Inferior parietal cortex (tissue), 1 donor: ENCODE results near the gene CPT1B.
A peak's percentile ranks its signal among the peaks of the same experiment; 100 is the strongest.
"Not testable (repeated sequence)": the region's sequence is repeated elsewhere in the genome, so short reads cannot be mapped to it uniquely, and the experiment has no call there.

ENCODE experiments used
- DNase-seq: peaks from one replicate; pipeline ENCODE4 v3.0.0-alpha.2; 2016; ENCODE audit errors: extremely low spot score

CPT1B gene

DNA sequence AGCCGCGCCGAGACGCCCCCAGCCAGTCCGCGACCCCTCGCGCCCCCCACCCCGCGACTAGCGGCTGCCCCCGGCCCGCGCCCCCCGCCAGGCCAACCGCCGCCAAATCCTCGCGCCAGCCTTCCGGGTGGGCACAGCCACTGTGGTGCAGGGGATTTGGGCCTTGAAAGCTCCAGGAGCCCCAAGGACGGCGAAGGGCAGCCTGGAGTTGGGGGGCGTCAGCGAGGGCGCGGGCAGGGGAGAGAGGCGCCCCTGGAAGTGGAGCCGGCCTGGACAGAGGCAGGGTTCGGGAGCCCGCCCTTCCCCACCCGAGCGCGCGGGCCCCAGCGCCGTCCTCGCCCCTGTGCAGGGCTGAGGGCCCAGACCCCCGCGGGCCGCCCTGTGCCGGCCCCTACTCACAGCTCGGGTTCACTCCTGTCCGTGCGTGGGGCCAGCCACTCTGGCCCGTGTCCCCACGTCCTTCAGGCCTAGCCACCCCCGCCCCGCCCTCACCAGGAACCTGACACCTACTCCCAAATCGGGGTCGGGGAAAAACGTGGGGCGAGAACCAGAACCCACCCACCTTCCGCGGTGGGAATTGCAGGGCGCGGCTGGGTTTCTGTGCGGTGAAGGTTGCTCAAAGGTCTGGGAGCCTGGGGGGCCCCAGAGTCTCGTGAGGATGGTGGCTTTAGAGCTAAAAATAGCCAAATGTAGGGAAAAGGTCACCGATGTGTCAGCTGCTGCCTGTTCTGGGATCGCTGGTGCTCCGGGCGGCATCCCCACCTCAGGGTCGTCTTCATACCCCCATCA lies at the start of gene CPT1B:
TSS of gene CPT1B (minus strand) at position 441 of the 789 bp plus-strand sequence. CDS start 512 bp downstream, outside the sequence.
- DNase-seq: no peak

DNA sequence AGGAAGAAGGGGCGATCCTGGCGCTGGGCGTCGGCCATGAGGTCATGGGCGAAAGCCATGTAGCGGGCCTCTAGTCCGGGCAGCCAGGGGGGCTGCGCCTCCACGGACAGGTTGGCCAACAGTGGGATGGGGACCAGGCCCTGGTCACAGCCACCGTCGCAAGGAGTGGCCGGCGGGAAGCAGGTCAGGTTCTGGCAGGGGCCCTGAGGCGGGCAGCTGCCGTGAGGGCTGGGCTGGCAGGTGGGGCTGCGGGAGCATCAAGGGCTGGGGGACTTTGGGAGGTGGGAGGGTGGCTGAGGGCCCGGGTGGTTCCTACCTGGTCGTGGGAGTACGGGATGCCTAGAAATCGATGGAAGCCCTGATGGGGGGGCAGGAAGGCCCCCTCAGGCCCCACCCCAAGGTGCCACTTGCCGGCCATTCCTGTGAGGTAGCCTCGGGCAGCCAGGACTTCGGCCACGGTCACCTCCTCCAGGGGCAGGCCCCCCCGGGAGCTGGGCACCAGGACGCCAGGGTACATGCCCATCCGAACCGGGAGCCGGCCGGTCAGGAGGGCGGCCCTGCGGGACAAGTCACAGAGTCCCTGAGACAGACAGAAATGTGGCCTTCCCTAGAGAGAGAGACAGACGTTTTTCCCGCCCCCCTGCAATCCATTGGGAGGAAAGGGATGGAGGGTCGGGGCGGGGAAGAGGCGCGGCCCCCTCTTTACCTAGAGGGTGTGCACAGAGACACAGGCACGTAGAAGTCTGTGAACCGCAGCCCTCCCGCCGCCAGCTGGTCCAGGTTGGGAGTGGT lies 48.8 kb upstream of the CPT1B start:
- DNase-seq: no peak

DNA sequence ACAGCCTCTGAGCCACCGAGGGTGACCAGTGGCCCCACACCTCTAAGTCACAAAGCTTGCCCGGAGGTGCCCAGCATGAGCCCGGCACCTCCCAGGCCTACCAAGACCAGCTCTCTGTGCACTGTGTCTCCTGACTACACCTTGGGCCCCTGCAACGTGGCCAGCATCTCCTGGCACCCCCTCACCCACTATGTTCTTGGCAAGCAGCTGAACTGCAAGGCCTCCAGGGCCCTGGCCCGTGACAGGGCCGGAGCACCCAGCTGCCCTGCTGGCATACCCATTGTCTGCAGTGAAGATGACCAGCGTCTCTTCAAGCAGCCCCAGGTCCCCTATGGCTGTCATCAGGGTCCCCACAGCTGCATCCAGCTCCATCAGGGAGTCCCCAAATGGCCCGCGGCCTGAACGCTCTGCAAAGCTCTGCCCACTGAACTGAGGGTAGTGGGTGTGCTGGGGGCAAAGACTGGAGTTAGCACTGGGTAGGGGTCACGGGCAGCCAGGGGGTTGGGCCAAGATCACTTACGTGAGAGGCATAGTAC lies 48.2 kb upstream of the CPT1B start:
- DNase-seq: no peak

DNA sequence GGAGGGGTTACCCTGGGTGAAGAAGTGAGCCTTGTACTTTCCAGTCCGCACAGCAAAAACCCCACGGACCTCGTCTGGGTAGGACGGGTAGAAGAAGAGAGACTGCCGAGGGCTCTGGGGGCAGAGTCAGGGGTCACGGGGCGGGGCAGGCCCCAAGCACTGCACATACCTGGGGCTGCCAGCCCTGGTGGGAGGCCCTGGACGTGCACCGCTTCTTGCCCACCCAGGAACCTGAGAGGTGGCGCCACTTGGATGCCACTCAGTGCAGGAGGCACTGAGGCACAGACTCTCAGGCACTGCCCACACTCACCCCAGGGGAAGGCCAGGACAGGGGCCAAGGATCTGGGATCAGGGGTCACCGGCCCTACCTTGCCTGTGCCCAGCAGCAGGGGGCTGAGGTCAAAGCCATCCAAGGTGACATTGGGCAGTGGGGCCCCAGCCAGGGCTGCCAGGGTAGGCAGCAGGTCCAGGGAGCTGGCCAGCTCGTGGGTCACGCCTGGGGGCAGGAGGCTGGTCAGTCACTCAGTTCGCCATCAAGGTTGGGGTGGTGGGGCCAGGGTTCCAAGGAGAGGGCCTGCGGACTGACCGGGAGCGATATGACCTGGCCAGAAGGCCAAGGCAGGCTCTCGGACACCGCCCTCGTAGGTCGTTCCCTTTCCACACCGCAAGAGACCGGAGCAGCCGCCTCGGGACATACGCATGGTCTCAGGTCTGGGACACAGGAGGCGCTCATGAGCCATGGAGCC lies 47.5 kb upstream of the CPT1B start:
- DNase-seq: no peak

DNA sequence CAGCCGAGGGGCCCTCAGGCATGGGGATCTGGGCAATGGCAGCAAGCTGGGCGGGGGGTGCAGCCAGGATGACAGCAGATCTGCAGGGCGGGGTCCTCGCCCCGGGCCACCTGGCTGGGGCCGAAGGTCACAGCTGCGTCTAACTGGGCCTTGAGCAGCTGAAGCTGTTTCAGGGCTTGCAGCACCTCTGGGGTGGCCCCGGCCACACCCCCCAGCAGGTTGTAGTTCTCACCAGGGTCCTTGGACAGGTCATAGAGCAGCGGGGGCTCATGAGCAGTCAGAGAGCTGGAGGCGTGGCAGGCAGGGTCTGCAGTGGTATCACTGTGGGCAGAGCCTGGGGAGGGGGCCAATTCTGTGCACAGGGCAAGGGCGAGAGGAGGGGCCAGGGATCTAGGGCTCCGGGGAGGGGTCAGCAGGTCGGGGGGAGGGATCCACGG lies 46.9 kb upstream of the CPT1B start:
- no peak for DNase-seq

DNA sequence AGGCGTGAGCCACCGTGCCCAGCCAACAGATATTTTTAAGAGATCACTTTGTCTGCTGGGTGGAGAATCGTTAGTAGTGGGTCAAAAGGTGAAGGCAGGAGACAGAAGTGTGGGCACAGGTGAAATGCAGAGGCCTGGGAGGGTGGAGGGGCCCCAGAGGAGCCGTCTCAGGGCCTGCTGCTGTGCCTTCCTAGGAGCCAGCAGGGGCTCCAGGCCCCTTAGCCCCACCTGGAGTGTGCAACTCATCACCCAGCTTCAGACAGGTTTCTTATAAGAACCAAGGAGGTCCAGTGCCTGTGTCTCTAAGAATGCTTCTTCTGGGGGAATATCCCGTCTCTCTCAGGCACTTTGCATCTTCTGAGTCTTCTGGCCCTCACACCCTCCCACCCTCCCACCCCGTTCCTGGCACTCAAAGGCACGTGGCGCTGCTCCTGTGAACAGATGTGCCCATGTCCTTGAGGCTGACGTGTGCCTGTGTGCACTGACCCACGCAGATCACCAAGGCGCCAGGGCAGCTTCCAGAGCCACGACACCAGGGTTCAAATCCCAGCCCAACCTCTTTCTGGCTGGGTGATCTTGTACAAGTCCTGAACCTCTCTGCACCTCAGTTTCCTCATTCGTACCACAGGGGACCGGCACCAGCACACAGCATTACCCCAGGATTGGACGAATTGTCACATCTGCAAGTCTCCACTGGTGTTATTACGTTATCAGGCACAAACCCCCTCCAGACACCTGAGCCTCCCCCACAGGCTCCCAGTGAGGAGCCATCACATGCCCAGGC lies 46.3 kb upstream of the CPT1B start:
- DNase-seq: no peak

DNA sequence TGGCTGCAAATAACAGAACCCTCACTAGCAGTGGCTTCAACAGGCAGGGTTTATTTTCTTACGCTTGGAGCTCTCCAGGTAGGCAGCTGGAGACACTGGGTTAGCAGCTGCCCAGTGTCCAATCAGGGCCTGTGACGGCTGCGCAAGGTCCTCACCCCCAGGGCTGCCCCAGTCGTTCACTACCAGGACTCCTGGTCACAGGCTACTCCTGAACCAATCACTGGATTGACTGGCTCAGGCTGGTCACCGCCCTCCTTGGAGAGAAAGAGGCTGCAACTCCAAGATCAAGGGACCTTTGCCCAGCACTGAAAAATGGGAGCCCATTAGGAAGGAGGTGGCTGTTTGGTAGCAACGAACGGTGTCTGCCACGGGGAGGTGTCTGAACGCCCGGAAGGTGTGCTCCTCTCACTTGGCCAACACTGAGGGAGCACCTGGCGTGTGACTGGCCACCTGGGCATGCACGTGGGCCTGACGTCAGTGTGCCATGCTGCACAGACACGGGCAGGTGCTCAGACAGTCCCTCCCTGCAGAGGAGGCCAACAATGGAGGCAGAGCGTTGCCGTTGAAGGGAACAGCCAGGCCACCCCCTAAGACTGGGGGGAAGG lies 44.6 kb upstream of the CPT1B start:
- no peak for DNase-seq

DNA sequence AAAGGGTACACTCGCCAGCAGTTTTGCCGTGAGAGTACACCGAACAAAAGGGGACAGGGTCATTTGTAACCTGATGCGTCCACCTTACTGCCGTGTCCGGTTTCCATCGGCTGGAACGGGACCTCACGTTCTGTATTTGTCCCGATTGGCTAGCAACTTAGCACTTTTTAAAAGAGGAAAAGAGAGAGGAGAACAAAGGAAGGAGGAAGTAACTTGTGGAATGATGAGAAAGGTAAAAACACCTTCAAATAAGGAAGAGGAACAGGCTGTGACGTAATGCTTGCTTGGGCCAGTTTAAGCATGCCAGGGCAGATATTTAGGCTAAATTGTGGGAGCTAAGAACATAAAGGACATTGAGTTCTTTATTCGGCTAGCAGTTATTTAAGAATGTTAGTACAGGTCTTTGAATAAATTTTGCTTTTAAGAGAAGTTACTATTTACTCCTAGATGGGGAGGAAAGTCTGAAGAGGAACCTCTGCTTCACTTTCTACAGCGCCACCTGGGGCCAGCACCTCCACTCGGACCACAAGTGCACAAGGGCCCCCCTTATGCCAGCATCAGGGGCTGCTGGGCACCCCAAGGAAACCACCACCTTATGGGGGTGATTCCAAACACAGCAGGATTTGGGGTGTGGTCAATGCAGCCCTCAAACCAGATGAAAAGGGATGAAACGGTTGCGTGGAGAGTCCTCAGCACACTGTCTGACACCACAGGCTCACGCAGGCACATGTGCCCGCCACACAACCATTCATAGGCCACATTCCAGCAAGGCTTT lies 43.9 kb upstream of the CPT1B start:
- no peak for DNase-seq

DNA sequence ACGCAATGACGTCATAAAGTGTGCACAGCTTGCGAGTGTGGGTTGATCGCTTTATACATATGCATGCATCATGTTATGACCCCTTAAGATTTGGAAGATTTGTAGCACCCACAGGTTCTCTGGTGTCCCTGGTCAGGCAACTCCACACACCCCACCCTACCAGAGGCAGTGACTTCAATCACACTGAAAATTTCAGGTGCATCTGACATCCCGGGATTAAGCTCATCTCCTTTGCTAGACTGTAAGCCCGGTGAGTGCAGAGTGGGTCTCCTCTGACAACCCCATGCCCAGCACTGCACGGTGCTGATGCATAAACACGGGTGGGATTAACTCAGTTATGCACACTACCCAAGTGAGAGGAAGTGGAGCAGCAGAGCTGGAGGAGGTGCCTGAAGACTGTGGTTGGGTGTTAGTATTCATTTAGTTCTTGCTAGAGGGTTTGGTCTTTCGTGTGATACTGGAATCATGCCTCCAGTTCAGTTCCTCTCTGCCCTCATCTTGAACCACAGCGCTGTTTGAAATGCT lies 43.2 kb upstream of the CPT1B start:
- no peak for DNase-seq

DNA sequence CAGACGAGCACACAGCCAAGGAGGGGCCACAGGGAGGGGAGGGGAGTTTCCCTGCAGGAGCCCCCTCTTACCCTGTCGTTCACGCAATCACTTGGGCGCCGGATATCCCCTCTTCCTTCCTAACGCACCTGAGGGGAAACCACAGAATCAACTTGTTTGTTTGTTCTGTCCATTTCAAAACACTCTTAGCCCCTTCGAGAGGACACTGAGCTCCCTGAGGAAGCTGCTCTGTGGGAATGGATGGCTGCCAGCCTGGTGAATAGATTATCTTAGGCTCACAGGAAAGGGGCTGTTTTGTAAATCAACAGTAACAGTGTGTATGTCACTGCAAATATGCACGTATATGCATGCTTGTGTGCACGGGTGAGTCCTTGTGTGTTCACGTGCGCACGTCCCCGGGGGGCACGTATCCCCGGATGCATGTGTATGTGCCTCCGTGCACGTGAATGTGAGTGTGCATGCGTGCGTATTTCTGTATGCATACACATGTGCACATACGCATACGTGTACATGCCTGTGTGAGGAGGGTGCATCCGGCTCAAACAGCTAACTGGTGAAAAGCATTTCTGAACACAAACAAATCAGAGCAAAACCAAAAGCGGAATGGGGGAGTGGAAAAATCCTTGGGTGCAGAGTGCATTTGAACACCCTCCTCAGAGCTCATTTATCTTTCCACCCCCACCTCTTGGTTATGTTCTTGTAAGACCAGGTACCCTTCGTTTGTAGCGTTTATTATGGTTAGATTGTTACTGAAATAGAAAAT lies 42.5 kb upstream of the CPT1B start:
- peak; percentile 86 for DNase-seq

DNA sequence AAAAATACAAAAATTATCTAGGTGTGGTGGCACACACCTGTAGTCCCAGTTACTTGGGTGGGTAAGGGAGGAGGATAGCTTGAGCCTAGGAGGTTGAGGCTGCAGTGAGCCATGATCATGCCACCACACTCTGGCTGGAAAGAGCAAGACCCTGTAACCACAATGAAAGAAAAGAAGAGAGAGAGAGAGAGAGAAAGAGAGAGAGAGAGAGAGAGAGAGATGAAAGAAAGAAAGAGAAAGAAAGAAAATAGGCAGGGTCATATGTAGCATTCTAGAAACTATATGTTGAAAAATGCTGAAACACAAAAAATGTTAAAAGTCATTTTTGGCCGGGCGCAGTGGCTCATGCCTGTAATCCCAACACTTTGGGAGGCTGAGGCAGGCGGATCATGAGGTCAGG lies 36.1 kb upstream of the CPT1B start:
- DNase-seq: not testable (repeated sequence)

DNA sequence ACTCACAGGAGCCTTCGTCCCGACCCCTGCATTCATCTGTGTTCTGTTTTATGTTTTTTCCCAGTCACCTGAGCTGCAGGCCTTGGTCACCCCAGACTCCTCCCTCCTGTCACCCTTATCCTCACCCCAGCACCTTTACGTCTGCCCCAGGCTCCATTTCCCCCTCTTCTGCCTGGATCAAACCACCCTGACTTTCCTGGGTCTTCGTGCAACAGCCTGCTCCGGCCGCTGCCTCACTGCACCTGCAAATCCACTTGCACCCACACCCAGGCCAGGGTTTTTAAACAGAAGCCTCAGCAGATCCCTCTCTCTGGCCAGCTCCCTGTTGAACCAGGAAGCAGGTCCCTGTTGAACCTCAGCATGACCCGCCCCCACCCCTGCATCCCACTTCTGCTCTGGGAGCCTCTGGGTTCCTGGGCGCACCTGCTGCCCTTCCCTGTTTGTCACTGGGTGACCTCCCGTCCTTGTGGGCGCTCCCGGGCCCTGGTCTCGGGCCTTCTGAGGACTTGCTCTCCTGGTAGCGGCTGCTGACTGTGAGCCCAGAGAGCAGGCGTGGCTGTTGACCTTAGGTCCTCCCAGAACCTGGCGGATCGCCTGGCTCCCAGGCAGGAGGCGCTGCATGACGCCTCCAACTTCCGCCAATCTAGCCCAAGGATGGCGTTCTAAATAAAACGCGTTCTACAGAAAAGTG lies 35.2 kb upstream of the CPT1B start:
- no peak for DNase-seq

DNA sequence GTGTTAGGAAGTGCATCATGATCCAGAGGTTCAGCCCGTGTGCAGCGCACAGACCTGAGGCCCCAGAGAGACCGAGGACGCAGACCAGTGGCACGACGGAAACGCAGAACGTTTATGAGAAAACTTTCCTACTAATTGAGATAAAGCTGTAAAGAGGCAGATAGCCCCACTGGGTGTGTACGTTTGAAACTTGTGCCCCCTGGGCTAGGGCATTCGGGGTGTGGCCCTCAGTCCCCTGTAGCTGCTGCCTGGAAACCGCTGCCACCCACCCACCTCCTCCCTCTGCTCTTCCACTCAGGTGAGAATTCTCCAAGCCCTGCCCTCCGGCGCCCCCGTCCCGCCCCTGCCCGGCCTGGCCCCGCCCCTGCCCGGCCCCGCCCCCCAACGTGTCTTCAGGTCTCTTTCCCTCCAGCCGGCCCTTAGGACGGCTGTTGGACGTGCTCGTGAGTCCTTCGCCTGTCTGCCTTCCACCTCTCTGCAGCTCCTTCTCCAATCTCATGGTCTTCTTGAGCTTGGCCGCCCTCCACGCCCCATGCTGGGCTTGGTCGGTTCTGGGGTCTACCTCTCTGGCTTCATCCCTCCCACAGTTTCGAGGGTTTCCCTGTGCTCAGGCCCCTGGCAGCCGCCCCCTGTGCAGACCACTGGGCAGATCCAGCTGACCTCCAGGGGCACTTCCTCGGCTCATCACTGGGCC lies 34.4 kb upstream of the CPT1B start:
- no peak for DNase-seq

DNA sequence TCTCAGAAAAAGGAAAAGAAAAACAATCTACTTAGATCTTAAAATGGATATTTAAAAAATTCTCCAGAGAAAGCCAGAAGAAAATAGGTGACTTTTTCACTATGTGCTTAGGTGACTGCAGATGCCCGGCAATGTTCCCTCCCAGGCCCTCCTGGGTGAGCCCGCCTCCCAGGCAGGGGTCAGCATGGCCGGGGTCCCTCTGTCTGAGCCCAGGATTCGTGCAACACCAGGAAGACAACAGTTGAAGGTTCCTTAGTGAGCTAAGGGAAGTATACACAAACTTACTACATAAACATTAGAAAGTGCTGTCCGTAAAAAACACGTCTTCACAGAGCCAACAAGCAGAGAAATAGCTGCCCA lies 33.9 kb upstream of the CPT1B start:
- no peak for DNase-seq

DNA sequence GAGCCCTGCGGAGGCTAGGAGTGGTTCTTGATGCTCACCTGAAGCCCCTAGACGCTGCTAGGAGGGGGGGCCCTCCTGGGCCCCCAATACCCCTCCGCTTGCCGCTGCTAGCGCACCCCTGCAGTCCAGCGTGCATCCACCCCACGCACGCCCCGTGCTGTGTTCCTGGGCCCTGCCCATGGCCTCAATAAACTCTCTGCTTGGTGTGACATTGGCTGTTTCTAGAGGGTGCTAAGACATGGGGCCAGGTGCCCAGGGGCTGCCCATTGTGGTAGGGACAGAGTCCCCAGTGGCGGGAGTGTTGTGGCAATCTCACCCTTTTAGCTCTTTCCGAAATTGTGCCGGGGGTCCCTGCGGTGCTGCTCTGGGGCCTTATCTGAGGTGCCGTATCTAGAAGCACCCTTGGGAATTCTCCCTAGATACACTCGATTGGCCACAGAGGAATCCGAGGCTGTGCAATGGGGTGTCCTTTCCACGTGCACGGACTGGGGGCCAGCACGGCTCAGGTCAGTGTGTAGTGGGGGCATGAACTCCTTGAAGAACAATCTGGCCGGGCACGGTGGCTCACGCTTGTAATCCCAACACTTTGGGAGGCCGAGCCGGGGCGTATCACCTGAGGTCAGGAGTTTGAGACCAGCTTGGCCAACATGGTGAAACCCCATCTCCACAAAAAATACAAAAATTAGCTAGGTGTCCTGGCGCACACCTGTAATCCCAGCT lies 33.3 kb upstream of the CPT1B start:
- DNase-seq: no peak

DNA sequence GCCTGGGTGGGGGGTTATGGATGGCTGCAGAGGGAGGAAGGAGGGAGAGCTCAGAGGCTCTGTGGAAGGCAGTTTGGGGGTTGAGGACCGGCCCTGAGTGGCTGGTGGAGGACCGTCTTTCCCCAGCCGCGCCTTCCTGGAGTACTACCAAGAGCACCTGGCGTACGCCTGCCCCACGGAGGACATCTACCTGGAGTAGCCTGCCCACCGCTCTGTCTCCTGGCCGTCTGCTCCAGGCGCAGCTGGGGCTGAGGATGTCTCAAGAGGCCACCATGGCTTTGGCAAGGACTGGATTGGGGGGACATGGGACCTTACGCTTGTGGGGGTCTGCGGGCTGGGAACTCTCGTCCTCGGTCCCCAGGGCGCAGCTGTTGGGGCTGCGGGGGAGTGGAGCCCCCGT lies 32.4 kb upstream of the CPT1B start:
- DNase-seq: no peak

DNA sequence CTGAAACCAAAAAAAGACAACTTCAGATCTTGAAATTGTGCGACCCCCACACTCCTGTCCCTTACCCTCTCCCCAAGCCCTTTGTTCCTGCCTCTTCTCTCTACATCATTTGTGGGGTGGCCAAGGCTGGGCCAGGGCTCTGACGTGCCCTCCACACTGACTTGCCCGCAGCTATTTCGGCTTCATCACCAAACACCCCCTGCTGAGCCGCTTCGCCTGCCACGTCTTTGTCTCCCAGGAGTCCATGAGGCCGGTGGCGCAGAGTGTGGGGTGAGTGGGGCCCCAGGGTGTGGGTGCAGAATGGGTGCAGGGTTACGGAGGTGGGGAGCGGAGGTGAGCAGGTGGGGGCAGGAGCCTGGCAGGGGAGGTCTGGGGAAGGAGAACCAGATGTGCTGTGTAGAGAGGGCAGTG lies 31.8 kb upstream of the CPT1B start:
- no peak for DNase-seq
